ENCODE data around the gene HOXB9.

The HOXB9 gene

GRCh38 chr17:48618256-48618896 is 7.8 kb downstream of the HOXB9 start:
- H3K4me2 ChIP-seq (ENCODE audit: low read length), result no peak overlapping the region
- no peaks in the 10 kb centered on the region for H4K20me1 ChIP-seq (ENCODE audit: insufficient read depth, low read length)
- H2AFZ ChIP-seq (ENCODE audit: low read length), result no peak overlapping the region

DNA sequence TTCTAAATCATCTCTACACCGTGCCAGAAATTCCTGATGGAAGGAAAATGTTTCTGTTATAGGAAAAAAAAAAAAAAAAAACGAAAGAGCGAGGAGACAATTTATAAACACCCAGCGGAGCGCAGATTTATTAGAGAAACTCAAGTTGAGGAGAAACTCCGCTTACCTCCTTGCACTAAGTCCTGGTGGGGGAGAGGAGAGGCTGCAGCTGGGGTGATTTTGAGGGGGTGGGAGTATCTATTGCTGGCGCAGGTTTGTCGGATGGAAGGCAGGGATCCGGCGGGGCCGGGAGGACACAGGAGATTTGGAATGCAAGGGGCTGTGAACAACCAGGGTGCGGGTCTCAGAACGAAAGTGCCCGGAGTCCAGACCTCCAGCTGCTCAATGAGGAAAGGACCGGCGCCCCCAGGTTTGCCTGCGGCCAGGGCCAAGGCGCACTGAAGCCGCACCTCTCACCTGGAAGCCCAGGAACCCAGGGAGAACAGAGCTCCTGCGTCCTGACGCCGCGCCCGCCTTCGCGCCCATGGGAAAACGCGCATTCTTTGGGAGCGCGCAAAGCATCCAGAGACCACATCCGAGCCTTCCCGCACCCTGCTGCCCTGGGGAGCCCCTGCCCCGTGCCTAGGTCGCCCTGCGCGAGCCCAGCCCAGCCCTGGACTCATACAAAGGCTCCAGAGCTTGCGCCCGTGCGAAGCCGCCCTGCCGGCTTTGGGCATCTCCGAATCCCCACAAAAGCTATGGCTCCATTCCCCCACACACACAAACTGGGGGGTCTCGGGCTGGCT is 8.5 kb downstream of the HOXB9 start:
- Histone ChIP-seq H3F3A (ENCODE audit: insufficient read depth, low read length) (no peaks in the 10 kb centered on the region), H3K4me2 (ENCODE audit: low read length) (no peak overlapping the region), H3K79me2 (ENCODE audit: insufficient read depth, low read length) (no peaks in the 10 kb centered on the region), H3K9me2 (ENCODE audit: low read depth, low read length) (no peaks in the 10 kb centered on the region), H3K9ac (ENCODE audit: low read length) (no peak overlapping the region), H3K36me3 (ENCODE audit: insufficient read depth, low read length) (no peaks in the 10 kb centered on the region), H2AFZ (ENCODE audit: low read length) (no peak overlapping the region), H3K4me1 (ENCODE audit: insufficient read depth, low read length, severe bottlenecking) (no peaks in the 10 kb centered on the region), H3K27me3 (ENCODE audit: insufficient read depth, low read length) (peaks cover 4% of the 10 kb centered on the region), H3K9me3 (ENCODE audit: low read length) (no peaks in the 10 kb centered on the region), H4K20me1 (ENCODE audit: insufficient read depth, low read length) (no peaks in the 10 kb centered on the region), H3K4me3 (ENCODE audit: low read depth, low read length, poor library complexity, severe bottlenecking) (no peak overlapping the region), H3K27ac (ENCODE audit: low read depth, low read length, poor library complexity, severe bottlenecking) (no peak overlapping the region)
- TF ChIP-seq, protein P1, sequence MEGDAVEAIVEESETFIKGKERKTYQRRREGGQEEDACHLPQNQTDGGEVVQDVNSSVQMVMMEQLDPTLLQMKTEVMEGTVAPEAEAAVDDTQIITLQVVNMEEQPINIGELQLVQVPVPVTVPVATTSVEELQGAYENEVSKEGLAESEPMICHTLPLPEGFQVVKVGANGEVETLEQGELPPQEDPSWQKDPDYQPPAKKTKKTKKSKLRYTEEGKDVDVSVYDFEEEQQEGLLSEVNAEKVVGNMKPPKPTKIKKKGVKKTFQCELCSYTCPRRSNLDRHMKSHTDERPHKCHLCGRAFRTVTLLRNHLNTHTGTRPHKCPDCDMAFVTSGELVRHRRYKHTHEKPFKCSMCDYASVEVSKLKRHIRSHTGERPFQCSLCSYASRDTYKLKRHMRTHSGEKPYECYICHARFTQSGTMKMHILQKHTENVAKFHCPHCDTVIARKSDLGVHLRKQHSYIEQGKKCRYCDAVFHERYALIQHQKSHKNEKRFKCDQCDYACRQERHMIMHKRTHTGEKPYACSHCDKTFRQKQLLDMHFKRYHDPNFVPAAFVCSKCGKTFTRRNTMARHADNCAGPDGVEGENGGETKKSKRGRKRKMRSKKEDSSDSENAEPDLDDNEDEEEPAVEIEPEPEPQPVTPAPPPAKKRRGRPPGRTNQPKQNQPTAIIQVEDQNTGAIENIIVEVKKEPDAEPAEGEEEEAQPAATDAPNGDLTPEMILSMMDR (IDR thresholded peaks at IDR 0.05; ENCODE audit: low read length), result no peak
- TF ChIP-seq EZH2 (IDR thresholded peaks at IDR 0.05; ENCODE audit: borderline replicate concordance, low read length), result no peak

More at GRCh38 chr17:48618256-48618896, 7.8 kb downstream of the HOXB9 start:
- Histone ChIP-seq H3K4me1 (ENCODE audit: insufficient read depth, low read length, severe bottlenecking) (no peaks in the 10 kb centered on the region), H3K36me3 (ENCODE audit: insufficient read depth, low read length) (no peaks in the 10 kb centered on the region), H3K4me3 (ENCODE audit: low read depth, low read length, poor library complexity, severe bottlenecking) (no peak overlapping the region), H3F3A (ENCODE audit: insufficient read depth, low read length) (no peaks in the 10 kb centered on the region), H3K79me2 (ENCODE audit: insufficient read depth, low read length) (no peaks in the 10 kb centered on the region), H3K27me3 (ENCODE audit: insufficient read depth, low read length) (peaks cover 4% of the 10 kb centered on the region), H3K27ac (ENCODE audit: low read depth, low read length, poor library complexity, severe bottlenecking) (no peak overlapping the region), H3K9ac (ENCODE audit: low read length) (no peak overlapping the region), H3K9me2 (ENCODE audit: low read depth, low read length) (no peaks in the 10 kb centered on the region), H3K9me3 (ENCODE audit: low read length) (no peaks in the 10 kb centered on the region)
- TF ChIP-seq, protein P1 (IDR thresholded peaks at IDR 0.05; ENCODE audit: low read length), result peak; percentile 89
- no peak for TF ChIP-seq EZH2 (IDR thresholded peaks at IDR 0.05; ENCODE audit: borderline replicate concordance, low read length)

- Histone ChIP-seq H3K27ac (ENCODE audit: low read depth, low read length, poor library complexity, severe bottlenecking) (no peak overlapping the region), H3K27me3 (ENCODE audit: insufficient read depth, low read length) (peaks cover 4% of the 10 kb centered on the region), H4K20me1 (ENCODE audit: insufficient read depth, low read length) (no peaks in the 10 kb centered on the region), H3K79me2 (ENCODE audit: insufficient read depth, low read length) (no peaks in the 10 kb centered on the region), H3F3A (ENCODE audit: insufficient read depth, low read length) (no peaks in the 10 kb centered on the region), H3K4me1 (ENCODE audit: insufficient read depth, low read length, severe bottlenecking) (no peaks in the 10 kb centered on the region), H3K4me3 (ENCODE audit: low read depth, low read length, poor library complexity, severe bottlenecking) (no peak overlapping the region), H3K9me3 (ENCODE audit: low read length) (no peaks in the 10 kb centered on the region), H3K36me3 (ENCODE audit: insufficient read depth, low read length) (no peaks in the 10 kb centered on the region), H3K9me2 (ENCODE audit: low read depth, low read length) (no peaks in the 10 kb centered on the region), H2AFZ (ENCODE audit: low read length) (no peak overlapping the region), H3K4me2 (ENCODE audit: low read length) (no peak overlapping the region), H3K9ac (ENCODE audit: low read length) (no peak overlapping the region)
- no peak for TF ChIP-seq EZH2 (IDR thresholded peaks at IDR 0.05; ENCODE audit: borderline replicate concordance, low read length)
- TF ChIP-seq, protein P1 (IDR thresholded peaks at IDR 0.05; ENCODE audit: low read length), result no peak
These were observed 9.3 kb downstream of the HOXB9 start for GRCh38 chr17:48616717-48617470.

All from OCI-LY1 (cell line).